ENCODE data around the gene PSMD6.

The PSMD6 gene

GRCh38 chr3:64063207-64063982, 40.1 kb upstream of the PSMD6 start:
- no peak for TF ChIP-seq EZH2phosphoT487 (IDR thresholded peaks at IDR 0.05; ENCODE audit: borderline replicate concordance)
- TF ChIP-seq CTCF (conservative IDR thresholded peaks at IDR 0.05; ENCODE audit: low read length) = no peak
- no peaks in the 10 kb centered on the region for H3K9me2 ChIP-seq (replicated peaks; ENCODE audit: low read depth, low read length)
- no peaks in the 10 kb centered on the region for H3K79me2 ChIP-seq (ENCODE audit: insufficient read depth, low read length)
- H4K20me1 ChIP-seq (ENCODE audit: insufficient read depth, low read length, poor library complexity, severe bottlenecking) = no peaks in the 10 kb centered on the region
- no peaks in the 10 kb centered on the region for H3K4me1 ChIP-seq (ENCODE audit: insufficient read depth, low read length, poor library complexity, severe bottlenecking)
- no peak overlapping the region for H2AFZ ChIP-seq (ENCODE audit: low read length)
- no peak overlapping the region for H3K4me2 ChIP-seq (ENCODE audit: low read depth, low read length, poor library complexity, severe bottlenecking)
- no peaks in the 10 kb centered on the region for H3K27me3 ChIP-seq (ENCODE audit: insufficient read depth, low read length, poor library complexity, severe bottlenecking)
- H3K9me3 ChIP-seq (ENCODE audit: insufficient read depth, low read depth, low read length) = no peaks in the 10 kb centered on the region
- no peak overlapping the region for H3K4me3 ChIP-seq (ENCODE audit: low read length, poor library complexity, severe bottlenecking)
- H3K36me3 ChIP-seq (ENCODE audit: insufficient read depth, low read length) = no peaks in the 10 kb centered on the region
- H3K9ac ChIP-seq (ENCODE audit: low read depth, low read length, poor library complexity, severe bottlenecking) = no peak overlapping the region
- H3F3A ChIP-seq (ENCODE audit: low read depth) = no peaks in the 10 kb centered on the region

GRCh38 chr3:64061628-64062027, 38.3 kb upstream of the PSMD6 start:
- Histone ChIP-seq H2AFZ (ENCODE audit: low read length) (no peak overlapping the region), H3K9ac (ENCODE audit: low read depth, low read length, poor library complexity, severe bottlenecking) (no peak overlapping the region), H3K4me2 (ENCODE audit: low read depth, low read length, poor library complexity, severe bottlenecking) (no peak overlapping the region), H3K9me2 (replicated peaks; ENCODE audit: low read depth, low read length) (no peaks in the 10 kb centered on the region), H3K79me2 (ENCODE audit: insufficient read depth, low read length) (no peaks in the 10 kb centered on the region), H3F3A (ENCODE audit: low read depth) (no peaks in the 10 kb centered on the region), H3K27me3 (ENCODE audit: insufficient read depth, low read length, poor library complexity, severe bottlenecking) (no peaks in the 10 kb centered on the region), H3K4me1 (ENCODE audit: insufficient read depth, low read length, poor library complexity, severe bottlenecking) (no peaks in the 10 kb centered on the region), H3K36me3 (ENCODE audit: insufficient read depth, low read length) (no peaks in the 10 kb centered on the region), H3K4me3 (ENCODE audit: low read length, poor library complexity, severe bottlenecking) (no peak overlapping the region), H3K9me3 (ENCODE audit: insufficient read depth, low read depth, low read length) (no peaks in the 10 kb centered on the region), H4K20me1 (ENCODE audit: insufficient read depth, low read length, poor library complexity, severe bottlenecking) (no peaks in the 10 kb centered on the region)
- TF ChIP-seq CTCF (conservative IDR thresholded peaks at IDR 0.05; ENCODE audit: low read length) = no peak
- no peak for TF ChIP-seq EZH2phosphoT487 (IDR thresholded peaks at IDR 0.05; ENCODE audit: borderline replicate concordance)

- Histone ChIP-seq H3K9ac (ENCODE audit: low read depth, low read length, poor library complexity, severe bottlenecking) (no peak overlapping the region), H3K4me2 (ENCODE audit: low read depth, low read length, poor library complexity, severe bottlenecking) (no peak overlapping the region), H4K20me1 (ENCODE audit: insufficient read depth, low read length, poor library complexity, severe bottlenecking) (no peaks in the 10 kb centered on the region), H3K4me3 (ENCODE audit: low read length, poor library complexity, severe bottlenecking) (no peak overlapping the region), H3K79me2 (ENCODE audit: insufficient read depth, low read length) (no peaks in the 10 kb centered on the region), H3K27me3 (ENCODE audit: insufficient read depth, low read length, poor library complexity, severe bottlenecking) (no peaks in the 10 kb centered on the region), H3K4me1 (ENCODE audit: insufficient read depth, low read length, poor library complexity, severe bottlenecking) (no peaks in the 10 kb centered on the region), H3F3A (ENCODE audit: low read depth) (no peaks in the 10 kb centered on the region), H3K9me3 (ENCODE audit: insufficient read depth, low read depth, low read length) (no peaks in the 10 kb centered on the region), H3K9me2 (replicated peaks; ENCODE audit: low read depth, low read length) (no peaks in the 10 kb centered on the region), H2AFZ (ENCODE audit: low read length) (no peak overlapping the region), H3K36me3 (ENCODE audit: insufficient read depth, low read length) (no peaks in the 10 kb centered on the region)
- TF ChIP-seq EZH2phosphoT487 (IDR thresholded peaks at IDR 0.05; ENCODE audit: borderline replicate concordance) (no peak), CTCF (conservative IDR thresholded peaks at IDR 0.05; ENCODE audit: low read length) (no peak)
Measured at GRCh38 chr3:64059484-64060175, 36.3 kb upstream of the PSMD6 start.
